A549 (cell line): ENCODE data around the gene LIAS. TPM values are rescaled to one million over a fixed set of nuclear protein-coding genes. Genes with fewer than 3 reads are reported as not detected.

Experiments used
- ATAC-seq, 2 experiments: fragments of 200-7000 bp in 1 of 2; fragments of >200 bp in 1 of 2; cut with Nextera tagmentation in 1 of 2; cut with Tn5 transposase in 1 of 2; 3 replicates each; pipeline versions ENCODE4 v1.8.0 to v1.9.1; 2018 to 2020; ENCODE audit warnings: mild to moderate bottlenecking in 1 of 2, moderate library complexity in 1 of 2
- CTCF ChIA-PET: fragments of 300-600 bp; sonication (Branson Sonifier 250); formaldehyde crosslinking; extraction: SDS; loops from one replicate; lab custom pipeline; 2021; ENCODE audit warnings: antibody characterized with exemption, inconsistent platforms; lab: Yijun Ruan, JAX
- POLR2A ChIA-PET: fragments of 350-600 bp; formaldehyde crosslinking; extraction: SDS; loops from one replicate; lab custom pipeline; 2021; ENCODE audit warnings: antibody characterized with exemption, inconsistent platforms; lab: Yijun Ruan, JAX
- DNase-seq, 2 experiments: peaks; one replicate each; pipeline versions ENCODE4 v3.0.0 to v3.0.0-alpha.2; 2011 to 2016; ENCODE audit warnings: low read depth in 1 of 2, low spot score in 1 of 2
- FAIRE-seq: peaks from 2 replicates; lab custom pipeline; 2011; peaks lifted over from hg19 to GRCh38; lab: Jason Lieb, UNC
- H3K27ac ChIP-seq, 2 experiments: fragments of >200 bp; sonication (Bioruptor Twin); formaldehyde crosslinking; 3 replicates each; pipeline ENCODE4 v1.5.1; 2016 to 2017
- H3K4me1 ChIP-seq: fragments of >200 bp; sonication (Bioruptor Twin); formaldehyde crosslinking; 3 replicates; pipeline ENCODE4 v1.6.1; 2016
- H3K4me2 ChIP-seq: fragments of >200 bp; sonication (Bioruptor Twin); formaldehyde crosslinking; 3 replicates; pipeline ENCODE4 v1.6.1; 2016
- H3K4me3 ChIP-seq: fragments of >200 bp; sonication (Bioruptor Twin); formaldehyde crosslinking; 3 replicates; pipeline ENCODE4 v1.5.1; 2016
- H3K9me3 ChIP-seq: fragments of >200 bp; sonication (Bioruptor Twin); formaldehyde crosslinking; 3 replicates; pipeline ENCODE4 v1.6.1; 2016
- BHLHE40 ChIP-seq: IDR thresholded peaks from 2 replicates; pipeline ENCODE4 v1.6.1; 2012; ENCODE audit warnings: low read depth, low read length, inconsistent platforms
- CBX2 ChIP-seq: fragments of 200-600 bp; sonication (generic); IDR thresholded peaks from 2 replicates; pipeline ENCODE4 v1.6.1; 2016; ENCODE audit warnings: low read depth, mild to moderate bottlenecking, borderline replicate concordance
- CBX8 ChIP-seq: fragments of 200-600 bp; sonication (generic); IDR thresholded peaks from 2 replicates; pipeline ENCODE4 v1.6.1; 2016
- FOSL2 ChIP-seq, 2 experiments: fragments of 450-650 bp in 1 of 2; fragments of >200 bp in 1 of 2; sonication (Bioruptor Twin) in 1 of 2; formaldehyde crosslinking; IDR thresholded peaks; 2 replicates each; pipeline versions ENCODE4 v1.5.0 to v1.6.1; 2016 to 2020; ENCODE audit warnings: mild to moderate bottlenecking in 1 of 2, moderate library complexity in 1 of 2
- GATA3 ChIP-seq: IDR thresholded peaks from 2 replicates; pipeline ENCODE4 v1.6.1; 2012; ENCODE audit warnings: borderline replicate concordance
- HDAC2 ChIP-seq: fragments of 200-600 bp; sonication (generic); IDR thresholded peaks from 2 replicates; pipeline ENCODE4 v1.6.1; 2016
- HEYL ChIP-seq: fragments of 250-450 bp; sonication (Bioruptor Pico); IDR thresholded peaks from 2 replicates; pipeline ENCODE4 v1.8.0; 2021; ENCODE audit warnings: mild to moderate bottlenecking, moderate library complexity
- HOXB13 ChIP-seq: fragments of 250-450 bp; sonication (Bioruptor Pico); IDR thresholded peaks from 2 replicates; pipeline ENCODE4 v1.5.0; 2020; ENCODE audit warnings: low read depth, mild to moderate bottlenecking, moderate library complexity
- KDM5A ChIP-seq: fragments of 200-600 bp; sonication (generic); IDR thresholded peaks from 2 replicates; pipeline ENCODE4 v1.6.1; 2016; ENCODE audit warnings: antibody characterized with exemption, mild to moderate bottlenecking
- MAFK ChIP-seq: fragments of 450-650 bp; IDR thresholded peaks from 2 replicates; pipeline ENCODE4 v1.6.1; 2014; ENCODE audit not compliant: partially characterized antibody
- MAZ ChIP-seq: fragments of 150-350 bp; IDR thresholded peaks from 2 replicates; pipeline ENCODE4 v1.6.1; 2014; ENCODE audit warnings: antibody characterized with exemption, low read depth, low read length, borderline replicate concordance
- NR3C1 ChIP-seq: fragments of >200 bp; sonication (Bioruptor Twin); formaldehyde crosslinking; IDR thresholded peaks from 3 replicates; pipeline ENCODE4 v1.6.1; 2017
- SMC3 ChIP-seq: fragments of >200 bp; sonication (Bioruptor Twin); formaldehyde crosslinking; IDR thresholded peaks from 3 replicates; pipeline ENCODE4 v1.6.1; 2018; ENCODE audit warnings: inconsistent platforms
- TFCP2L1 ChIP-seq: fragments of 250-450 bp; sonication (Bioruptor Pico); IDR thresholded peaks from 2 replicates; pipeline ENCODE4 v1.5.0; 2021; ENCODE audit warnings: mild to moderate bottlenecking
- ZC3H11A ChIP-seq: fragments of 450-650 bp; IDR thresholded peaks from 2 replicates; pipeline ENCODE4 v1.6.1; 2014; ENCODE audit warnings: antibody characterized with exemption, mild to moderate bottlenecking
- ZNF302 ChIP-seq: fragments of 250-450 bp; sonication (Bioruptor Pico); IDR thresholded peaks from 2 replicates; pipeline ENCODE4 v1.9.0; 2021; ENCODE audit warnings: inconsistent platforms, mild to moderate bottlenecking, moderate library complexity
- WGBS: methylation state at CpG from one replicate; pipeline ENCODE4 v1.1.6; 2017; ENCODE audit errors: missing lambda C conversion rate; 5-methylcytosine and 5-hydroxymethylcytosine counted together
- polyA plus RNA-seq, 4 experiments: library from polyadenylated mRNA; depleted of rRNA in 3 of 4; stranded (reverse); fragments of >200 nt; fragmentation: RNase III in 1 of 4; extraction: RNeasy Plus Mini Kit Qiagen cat#74134 plus additional on column Dnase treatment in 1 of 4; gene quantifications; 2 replicates in 3 of 4; 3 replicates in 1 of 4; pipeline ENCODE4 v1.2.3, GENCODE V29; 2011 to 2017
- TF ChIP-seq, protein P1 (sequence below): fragments of >200 bp; sonication (Bioruptor Twin); formaldehyde crosslinking; IDR thresholded peaks from 2 replicates; pipeline ENCODE4 v1.6.1; 2016
- TF ChIP-seq, protein P2 (sequence below): fragments of 250-450 bp; sonication (Bioruptor Pico); IDR thresholded peaks from 2 replicates; pipeline ENCODE4 v1.5.0; 2020; ENCODE audit warnings: low read depth, mild to moderate bottlenecking, moderate library complexity

LIAS gene
- polyA plus RNA-seq, 2 of the 4 experiments (the other 2 are of a cell fraction), result 11.3 to 22.3 TPM

DNA sequence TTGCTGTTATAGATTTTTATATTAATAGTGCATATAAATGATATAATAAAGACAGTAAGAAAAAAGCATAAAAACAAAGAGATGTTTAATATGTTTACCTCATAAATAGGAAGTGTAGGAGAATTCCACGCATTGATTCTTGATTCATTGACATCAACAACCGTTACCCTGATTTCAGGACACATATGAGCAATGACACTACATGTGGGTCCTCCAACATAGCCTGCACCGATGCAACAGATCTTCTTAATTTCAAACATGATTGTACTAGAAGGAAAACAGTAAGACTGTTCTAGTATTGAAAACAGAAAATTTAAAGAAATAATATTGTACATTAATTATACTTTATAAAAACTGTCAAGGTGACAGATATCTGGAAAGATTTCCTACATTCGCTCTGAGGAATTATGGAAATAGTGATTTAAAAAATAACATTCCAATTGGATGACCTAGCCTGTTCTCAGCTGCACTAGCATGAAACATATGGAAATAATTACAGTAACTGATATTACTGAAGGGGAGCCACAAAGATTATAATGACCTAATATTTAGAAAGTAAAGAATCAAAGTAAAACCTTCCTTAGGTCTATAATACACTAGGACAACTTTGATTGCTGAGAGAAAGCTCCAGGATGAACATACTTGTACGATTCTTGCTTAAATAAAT lies 62.5 kb downstream of the LIAS start:
- ChIA-PET CTCF (interaction anchor here (1.0 to 1.2 kb wide), 3 partner anchors 52 to 117 kb away, joined by 3 to 6 read pairs (median 4); partner anchors contain the start of gene SMIM14), POLR2A (interaction anchor here (0.6 to 5.1 kb wide), 3 partner anchors 52 to 492 kb away, joined by 3 to 36 read pairs (median 4); partner anchors contain the start of gene SMIM14)

DNA sequence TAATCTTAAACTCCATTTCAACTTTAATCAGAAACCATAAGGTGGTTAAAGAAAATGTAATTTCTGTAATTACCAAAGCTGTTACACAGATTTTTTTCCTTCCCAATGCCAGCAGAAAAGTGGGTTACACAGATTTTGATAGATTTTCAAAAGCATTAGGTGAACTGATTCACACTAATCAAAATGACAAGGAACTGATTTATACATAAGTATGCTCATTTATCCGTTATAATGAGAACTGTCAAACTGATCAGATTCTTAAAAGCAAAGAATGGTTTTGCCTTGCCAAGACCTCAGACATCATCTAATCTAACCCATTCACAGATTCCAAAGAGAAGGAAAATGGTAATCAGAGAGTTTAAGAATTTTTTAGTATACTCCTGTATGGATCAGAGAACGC lies 63.2 kb downstream of the LIAS start:
- Histone ChIP-seq H3K27ac (peak overlapping the region; percentile 96 to 99), H3K4me2 (peak overlapping the region; percentile 86), H3K4me1 (peaks cover 25% of the 10 kb centered on the region), H3K9me3 (no peaks in the 10 kb centered on the region), H3K4me3 (peak overlapping the region; percentile 92)
- no peak for FAIRE-seq
- WGBS, result 7% methylated on average over 2 of the region's 2 CpGs
- CTCF ChIA-PET, result interaction anchor here (1.0 kb wide), 2 partner anchors 53 to 56 kb away, joined by 3 to 4 read pairs; no protein-coding TSS in a partner anchor
- POLR2A ChIA-PET, result interaction anchor here (1.4 to 5.1 kb wide), 3 partner anchors 53 to 116 kb away, joined by 3 to 36 read pairs (median 4); partner anchors contain the start of genes LIAS and SMIM14
- no peak for ATAC-seq
- DNase-seq, result no peak
- TF ChIP-seq CBX2, result no peak
- no peak for TF ChIP-seq ZC3H11A
- TF ChIP-seq KDM5A, result no peak
- TF ChIP-seq GATA3, result no peak
- TF ChIP-seq, protein P1, sequence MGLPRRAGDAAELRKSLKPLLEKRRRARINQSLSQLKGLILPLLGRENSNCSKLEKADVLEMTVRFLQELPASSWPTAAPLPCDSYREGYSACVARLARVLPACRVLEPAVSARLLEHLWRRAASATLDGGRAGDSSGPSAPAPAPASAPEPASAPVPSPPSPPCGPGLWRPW, result no peak
- TF ChIP-seq, protein P2, sequence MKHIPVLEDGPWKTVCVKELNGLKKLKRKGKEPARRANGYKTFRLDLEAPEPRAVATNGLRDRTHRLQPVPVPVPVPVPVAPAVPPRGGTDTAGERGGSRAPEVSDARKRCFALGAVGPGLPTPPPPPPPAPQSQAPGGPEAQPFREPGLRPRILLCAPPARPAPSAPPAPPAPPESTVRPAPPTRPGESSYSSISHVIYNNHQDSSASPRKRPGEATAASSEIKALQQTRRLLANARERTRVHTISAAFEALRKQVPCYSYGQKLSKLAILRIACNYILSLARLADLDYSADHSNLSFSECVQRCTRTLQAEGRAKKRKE, result no peak
- no peak for TF ChIP-seq MAFK
- no peak for TF ChIP-seq HOXB13
- no peak for TF ChIP-seq MAZ
- no peak for TF ChIP-seq ZNF302
- no peak for TF ChIP-seq NR3C1
- TF ChIP-seq HDAC2, result no peak

More for the DNA sequence above, 62.5 kb downstream of the LIAS start:
- H3K4me2 ChIP-seq, result peak overlapping the region; percentile 86
- TF ChIP-seq BHLHE40, result no peak
- no peak for TF ChIP-seq HEYL
- TF ChIP-seq FOSL2 (IDR thresholded peaks at IDR 0.05), result no peak
- 0 out of 2 replicates have a peak, but pooled peaks have one; percentile 7 for TF ChIP-seq FOSL2 (CRISPR knock-in tag; IDR thresholded peaks at IDR 0.05)
- no peak for FAIRE-seq
- H3K4me3 ChIP-seq, result peak overlapping the region; percentile 92
- under 1% methylated on average over 5 of the region's 5 CpGs for WGBS
- H3K27ac ChIP-seq, result peak overlapping the region; percentile 96 to 99
- no peaks in the 10 kb centered on the region for H3K9me3 ChIP-seq
- H3K4me1 ChIP-seq, result peaks cover 31% of the 10 kb centered on the region
- no peak for DNase-seq
- ATAC-seq, result 0 out of 6 replicates have a peak, but pooled peaks of 1 of the 2 experiments have one; percentile 13

DNA sequence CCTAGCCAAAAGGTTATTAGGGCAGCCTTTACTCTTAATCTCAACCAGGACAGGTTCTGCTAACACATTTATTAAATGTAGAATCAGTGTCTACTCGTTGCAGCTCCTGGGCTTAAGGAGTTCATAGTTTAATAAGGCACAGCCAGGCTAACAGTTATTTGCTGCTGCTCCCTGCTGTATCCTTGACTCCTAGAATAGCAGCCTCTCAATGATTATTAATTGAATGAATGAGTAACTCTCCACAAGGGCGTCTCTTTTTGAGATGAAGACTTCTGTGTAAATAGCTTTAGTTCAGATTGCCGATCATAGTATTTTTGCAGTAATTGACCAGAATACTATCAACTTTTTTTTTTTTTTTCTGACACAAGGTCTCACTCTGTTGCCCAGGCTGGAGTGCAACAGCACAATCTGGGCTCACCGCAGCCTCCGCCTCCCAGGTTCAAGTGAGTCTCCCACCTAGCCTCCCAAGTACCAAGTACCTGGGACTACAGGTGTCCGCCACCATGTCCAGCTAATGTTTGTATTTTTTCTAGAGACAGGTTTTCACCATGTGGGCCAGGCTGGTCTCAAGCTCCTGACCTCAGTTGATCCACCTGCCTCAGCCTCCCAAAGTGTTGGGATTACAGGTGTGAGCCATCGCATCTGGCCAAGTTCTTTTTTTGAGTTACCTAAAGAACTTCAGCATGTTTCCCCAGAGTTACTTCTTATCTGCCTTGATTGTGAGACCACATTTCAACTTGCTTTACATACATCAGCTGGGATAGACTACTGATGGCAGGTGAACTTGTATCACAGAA lies 65.5 kb downstream of the LIAS start:
- DNase-seq (no peak), FAIRE-seq (no peak), ATAC-seq (no peak)
- 0 out of 2 replicates have a peak, but pooled peaks have one; percentile 34 for TF ChIP-seq TFCP2L1 (CRISPR knock-in tag)
- TF ChIP-seq SMC3, result 0 out of 3 replicates have a peak, but pooled peaks have one; percentile 4
- no peak for TF ChIP-seq CBX8
- peaks cover 9% of the 10 kb centered on the region; the same call in 1 of the 3 replicates for H3K4me1 ChIP-seq
- ChIA-PET CTCF (interaction anchor here (0.6 to 1.7 kb wide), 6 partner anchors 12 to 210 kb away, joined by 3 to 13 read pairs (median 4); no protein-coding TSS in a partner anchor), POLR2A (interaction anchor here (1.1 to 5.1 kb wide), 4 partner anchors 9 to 114 kb away, joined by 3 to 36 read pairs (median 19); partner anchors contain the start of gene SMIM14)
- peak overlapping the region; percentile 96 to 99 for H3K27ac ChIP-seq
- H3K9me3 ChIP-seq, result no peaks in the 10 kb centered on the region
- WGBS, result 6% methylated on average over 7 of the region's 7 CpGs
- peak overlapping the region; percentile 92 for H3K4me3 ChIP-seq
- peak overlapping the region; percentile 86 for H3K4me2 ChIP-seq
